Mucosa of descending colon (tissue), 3 donors: ENCODE results near the gene YTHDF1. TPM values are rescaled to one million over a fixed set of nuclear protein-coding genes. Genes with fewer than 3 reads are reported as not detected.

ENCODE experiments used
- ATAC-seq: fragments of 200-7000 bp; cut with Tn5 transposase; one replicate; pipeline ENCODE4 v1.9.1; 2020; ENCODE audit warnings: mild to moderate bottlenecking, moderate library complexity
- DNase-seq, 3 donors: peaks; one replicate each; pipeline ENCODE4 v3.0.0-alpha.2; 2020
- H3K36me3 ChIP-seq: fragments of 200-600 bp; one replicate; pipeline ENCODE4 v1.8.0; 2021; ENCODE audit warnings: low read depth, mild to moderate bottlenecking
- H3K4me1 ChIP-seq: fragments of 200-600 bp; one replicate; pipeline ENCODE4 v1.8.0; 2021; ENCODE audit warnings: low read depth, mild to moderate bottlenecking
- H3K4me3 ChIP-seq: fragments of 200-600 bp; one replicate; pipeline ENCODE4 v1.8.0; 2021; ENCODE audit warnings: mild to moderate bottlenecking
- H3K9me3 ChIP-seq: fragments of 200-600 bp; one replicate; pipeline ENCODE4 v1.8.0; 2021; ENCODE audit warnings: mild to moderate bottlenecking
- CTCF ChIP-seq: fragments of 200-600 bp; IDR thresholded peaks from one replicate; pipeline ENCODE4 v1.8.0; 2022; ENCODE audit warnings: antibody characterized with exemption, mild to moderate bottlenecking
- intact Hi-C, 2 donors: fragments of 100-400 bp; cut with DNase I in 1 of 2; cut with micrococcal nuclease in 1 of 2; formaldehyde crosslinking; loops; one replicate each; pipeline versions ENCODE4 v1.11.0 to v1.11.1; 2022; cut with DNase I, micrococcal nuclease
- total RNA-seq, 3 donors: library from RNA; stranded (reverse); fragmentation: NEBNext Ultra II Directional in 2 of 3; extraction: Animal tissue kit (Norgen Biotek cat#: 25700) in 2 of 3; gene quantifications; one replicate each; pipeline versions ENCODE4 v1.2.1 to v1.2.4, GENCODE V29; 2021 to 2023
- donor health status: DM: no; HTN: no; CAD: no; lungs with moderate emphysema.
- donor health status: DM: no; HTN: no; CAD: no.
- donor health status: DM: no; HTN: yes; CAD: no.

YTHDF1 gene
- total RNA-seq, 3 donors from 2014 or later, result 32.0 to 37.2 (median 34.2) TPM

DNA sequence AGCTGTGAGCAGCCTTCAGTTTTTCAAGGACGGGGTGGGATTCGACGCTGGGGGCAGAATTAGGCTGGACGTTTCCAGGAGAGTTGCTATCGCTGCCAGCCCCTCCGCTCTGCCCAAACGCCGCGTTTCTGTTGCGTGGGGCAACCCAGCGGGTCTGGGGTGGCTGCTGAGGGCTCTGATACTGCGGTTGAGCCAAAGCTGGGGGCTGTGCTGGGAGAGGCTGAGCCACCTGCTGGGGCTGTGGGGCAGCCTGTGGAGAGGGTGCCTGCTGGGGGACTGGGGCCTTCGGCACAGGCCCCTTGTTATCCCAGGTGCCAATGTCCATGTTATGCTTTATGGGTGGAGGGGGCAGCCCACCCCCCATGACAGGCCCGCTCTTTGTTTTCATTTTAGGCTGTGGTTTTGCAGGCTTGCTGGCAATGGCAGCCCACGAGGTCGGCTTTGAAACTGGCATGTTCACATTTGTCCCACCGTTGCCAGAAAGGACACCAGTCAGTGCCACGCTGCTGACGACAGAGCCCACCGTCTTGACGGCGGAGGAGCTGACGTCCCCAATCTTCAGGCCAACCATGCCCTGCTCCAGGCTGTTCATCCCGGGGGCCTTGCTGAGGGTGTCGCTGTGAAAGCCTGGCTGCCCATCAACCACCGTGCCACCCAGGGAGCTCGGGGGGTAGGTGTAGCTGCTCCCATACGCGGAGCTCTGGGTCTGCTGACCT lies 13.0 kb downstream of the YTHDF1 start:
- intact Hi-C loops, result no loop called here
- no peaks in the 10 kb centered on the region for H3K36me3 ChIP-seq
- H3K4me3 ChIP-seq, result no peak overlapping the region
- H3K9me3 ChIP-seq, result no peaks in the 10 kb centered on the region
- ATAC-seq (peak; percentile 12), DNase-seq (peak in 1 of 3 donors; percentile 44)
- H3K4me1 ChIP-seq, result no peaks in the 10 kb centered on the region
- TF ChIP-seq CTCF, result no peak

DNA sequence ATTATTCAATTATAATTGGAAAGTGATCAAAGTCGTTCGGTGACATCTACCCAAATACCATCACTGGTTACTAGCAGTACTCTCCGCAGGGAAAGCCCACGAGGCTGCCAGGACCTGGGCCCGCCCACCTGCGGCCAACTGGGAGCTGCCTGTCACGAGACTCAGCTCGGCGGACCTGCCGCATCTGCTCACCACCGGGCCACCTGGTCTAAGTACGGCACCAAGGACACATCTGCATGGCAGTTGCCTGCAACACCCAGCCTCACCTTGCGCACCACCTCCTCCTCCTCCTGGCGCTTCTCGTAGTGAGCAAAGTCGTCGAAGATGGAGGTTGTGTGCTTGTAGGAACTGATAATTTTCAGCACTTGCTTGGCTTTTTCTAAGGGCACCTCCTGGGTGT lies 13.9 kb downstream of the YTHDF1 start:
- no peak overlapping the region for H3K4me3 ChIP-seq
- H3K36me3 ChIP-seq, result no peaks in the 10 kb centered on the region
- no peak for TF ChIP-seq CTCF
- no peaks in the 10 kb centered on the region for H3K4me1 ChIP-seq
- intact Hi-C loops, result no loop called here
- no peaks in the 10 kb centered on the region for H3K9me3 ChIP-seq
- peak in 1 of 3 donors; percentile 40 for DNase-seq
- no peak for ATAC-seq

GRCh38 chr20:63198606-63199005 lies 17.3 kb downstream of the YTHDF1 start:
- Histone ChIP-seq H3K4me3 (no peak overlapping the region), H3K36me3 (no peaks in the 10 kb centered on the region), H3K4me1 (no peaks in the 10 kb centered on the region), H3K9me3 (no peaks in the 10 kb centered on the region)
- intact Hi-C loops, result no loop called here
- DNase-seq, result peak in 1 of 3 donors; percentile 7
- ATAC-seq, result no peak
- no peak for TF ChIP-seq CTCF

DNA sequence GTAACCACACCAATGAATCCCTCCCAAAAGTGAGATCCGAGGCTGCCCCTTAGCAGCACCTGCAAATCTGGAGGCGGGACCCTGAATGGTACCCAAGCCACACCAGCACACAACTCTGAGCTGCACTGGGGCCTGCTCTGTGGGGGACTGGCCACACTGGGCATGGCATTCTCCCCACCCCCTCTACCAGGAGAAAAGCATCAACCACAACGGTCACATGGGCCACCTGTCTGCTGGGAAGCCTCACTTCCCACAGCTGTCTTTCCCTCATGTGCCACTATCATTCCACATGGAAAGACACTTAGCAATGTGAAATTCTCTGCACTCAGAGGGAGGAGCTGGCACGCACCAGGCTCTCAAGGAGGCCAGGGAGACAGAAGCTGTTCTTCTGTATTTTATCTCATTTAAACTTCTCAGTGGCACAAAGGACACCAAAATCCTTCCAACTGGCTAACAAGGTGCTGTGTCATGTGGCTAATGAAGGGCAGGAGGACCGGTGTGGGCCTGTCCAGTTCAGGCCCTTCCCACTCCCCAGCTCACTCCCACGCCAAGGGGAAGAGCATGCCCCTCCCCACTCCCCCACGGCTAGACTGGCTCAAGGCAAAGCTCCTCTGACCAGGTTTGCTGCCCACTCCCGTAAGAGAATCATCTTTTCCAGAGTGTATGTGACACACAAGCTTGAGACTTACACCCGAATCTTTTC lies 19.0 kb downstream of the YTHDF1 start:
- ATAC-seq (no peak), DNase-seq (peak in 1 of 3 donors; percentile 19)
- intact Hi-C loops, result no loop called here
- H3K9me3 ChIP-seq, result no peaks in the 10 kb centered on the region
- TF ChIP-seq CTCF, result no peak
- H3K36me3 ChIP-seq, result no peaks in the 10 kb centered on the region
- H3K4me1 ChIP-seq, result no peaks in the 10 kb centered on the region
- H3K4me3 ChIP-seq, result no peak overlapping the region

DNA sequence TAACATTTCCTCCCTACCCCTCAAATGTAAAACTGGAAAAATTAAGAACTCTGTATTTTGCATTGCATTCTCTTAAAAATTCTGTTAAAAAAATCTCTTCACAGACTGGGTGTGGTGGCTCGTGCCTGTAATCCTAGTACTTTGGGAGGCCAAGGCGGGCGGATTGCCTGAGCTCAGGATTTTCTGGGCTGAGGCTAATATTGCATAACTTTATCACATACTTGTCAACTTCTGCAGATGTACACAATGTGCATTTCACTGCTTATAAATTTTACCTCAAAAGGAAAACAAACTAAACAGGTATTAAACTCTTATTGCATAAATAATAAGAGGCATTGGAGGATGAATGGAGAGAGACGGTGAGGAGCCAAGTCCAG lies 21.1 kb downstream of the YTHDF1 start:
- Histone ChIP-seq H3K4me1 (no peaks in the 10 kb centered on the region), H3K36me3 (no peaks in the 10 kb centered on the region), H3K4me3 (no peak overlapping the region), H3K9me3 (no peaks in the 10 kb centered on the region)
- DNase-seq (no peak), ATAC-seq (no peak)
- TF ChIP-seq CTCF, result no peak
- intact Hi-C loops, result no loop called here
